Measurements from ENCODE around the gene SYT9. TPM values are rescaled to one million over a fixed set of nuclear protein-coding genes. Genes with fewer than 3 reads are reported as not detected.

Gene SYT9
- total and polyA plus RNA-seq, 2 donors (not counting 3 experiments of a cell fraction or from before 2014, with no cell fraction given): 0.23 TPM; not detected in 1

DNA sequence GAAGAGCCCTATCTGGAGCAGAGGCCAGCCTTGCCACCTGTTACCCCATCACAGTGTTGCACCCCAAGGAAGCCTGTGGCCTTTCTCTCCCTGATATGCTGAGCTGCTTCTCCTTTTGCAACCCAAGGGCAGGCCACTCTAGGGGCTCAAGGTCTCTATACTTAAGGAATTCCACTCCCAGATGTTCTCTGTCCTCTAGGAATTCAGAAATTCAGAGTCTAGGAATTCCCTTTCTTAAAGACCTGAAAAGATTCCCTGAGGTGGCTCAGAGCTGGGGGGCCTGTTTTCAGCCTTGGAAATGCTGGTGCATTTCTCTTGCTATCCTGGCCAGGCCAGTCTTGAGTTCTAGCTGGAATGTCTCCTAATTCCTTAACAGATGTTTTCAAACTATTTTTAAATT lies 165.6 kb downstream of the SYT9 start:
- dilution Hi-C loops (cut with MboI; ENCODE audit: extremely low pct_ligation_motif_present, low sequenced_read_pairs): no loop called here
- DNase-seq (ENCODE audit: low read depth, low spot score) (no peak), FAIRE-seq (no peak)
- ChIA-PET POLR2A (no interaction called here), CTCF (no interaction called here)
- Histone ChIP-seq H3K4me2 (ENCODE audit: insufficient read depth, low read length) (no peak overlapping the region), H3K4me1 (ENCODE audit: control insufficient read depth, extremely low read depth, insufficient read depth, low read length) (peaks cover 7% of the 10 kb centered on the region), H3K9me1 (replicated peaks; ENCODE audit: control insufficient read depth, extremely low read depth, insufficient read depth, low read length) (no peaks in the 10 kb centered on the region), H2AFZ (ENCODE audit: low read depth, low read length) (no peak overlapping the region), H3K79me2 (ENCODE audit: control insufficient read depth, insufficient read depth, low read length) (no peaks in the 10 kb centered on the region), H3K4me3 (replicated peaks in 1 of 3; ENCODE audit: insufficient read depth in 1 of 3, low read depth in 1 of 3, low read length in 3 of 3) (no peak overlapping the region), H3K27me3 (ENCODE audit: control insufficient read depth in 2 of 2, insufficient read depth in 2 of 2, low read length in 2 of 2) (no peaks in the 10 kb centered on the region), H3K9ac (replicated peaks; ENCODE audit: extremely low read depth, insufficient read depth, low read length) (no peak overlapping the region), H4K20me1 (replicated peaks; ENCODE audit: control insufficient read depth, extremely low read depth, insufficient read depth, low read length) (no peaks in the 10 kb centered on the region), H3K36me3 (ENCODE audit: control insufficient read depth in 2 of 2, extremely low read depth in 1 of 2, insufficient read depth in 2 of 2, low read length in 2 of 2) (no peaks in the 10 kb centered on the region), H3K27ac (ENCODE audit: insufficient read depth, low read depth, low read length) (no peak overlapping the region), H3K9me3 (replicated peaks; ENCODE audit: control insufficient read depth, insufficient read depth, low read length) (no peaks in the 10 kb centered on the region)
- BruUV-seq (replicated peaks): no TSS peak
- TF ChIP-seq, protein P1, sequence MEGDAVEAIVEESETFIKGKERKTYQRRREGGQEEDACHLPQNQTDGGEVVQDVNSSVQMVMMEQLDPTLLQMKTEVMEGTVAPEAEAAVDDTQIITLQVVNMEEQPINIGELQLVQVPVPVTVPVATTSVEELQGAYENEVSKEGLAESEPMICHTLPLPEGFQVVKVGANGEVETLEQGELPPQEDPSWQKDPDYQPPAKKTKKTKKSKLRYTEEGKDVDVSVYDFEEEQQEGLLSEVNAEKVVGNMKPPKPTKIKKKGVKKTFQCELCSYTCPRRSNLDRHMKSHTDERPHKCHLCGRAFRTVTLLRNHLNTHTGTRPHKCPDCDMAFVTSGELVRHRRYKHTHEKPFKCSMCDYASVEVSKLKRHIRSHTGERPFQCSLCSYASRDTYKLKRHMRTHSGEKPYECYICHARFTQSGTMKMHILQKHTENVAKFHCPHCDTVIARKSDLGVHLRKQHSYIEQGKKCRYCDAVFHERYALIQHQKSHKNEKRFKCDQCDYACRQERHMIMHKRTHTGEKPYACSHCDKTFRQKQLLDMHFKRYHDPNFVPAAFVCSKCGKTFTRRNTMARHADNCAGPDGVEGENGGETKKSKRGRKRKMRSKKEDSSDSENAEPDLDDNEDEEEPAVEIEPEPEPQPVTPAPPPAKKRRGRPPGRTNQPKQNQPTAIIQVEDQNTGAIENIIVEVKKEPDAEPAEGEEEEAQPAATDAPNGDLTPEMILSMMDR (IDR thresholded peaks at IDR 0.05; ENCODE audit: extremely low read depth in 1 of 2, insufficient read depth in 1 of 2, low read depth in 1 of 2, low read length in 2 of 2): no peak
- TF ChIP-seq GATA2 (IDR thresholded peaks at IDR 0.05; ENCODE audit: insufficient read depth, insufficient read length, low read depth, low read length): no peak
- TF ChIP-seq FOS (IDR thresholded peaks at IDR 0.05; ENCODE audit: borderline replicate concordance, insufficient read depth, low read length): no peak
- TF ChIP-seq POLR2AphosphoS5 (IDR thresholded peaks at IDR 0.05; ENCODE audit: insufficient read depth, low read depth, low read length): no peak
- TF ChIP-seq, protein P2, sequence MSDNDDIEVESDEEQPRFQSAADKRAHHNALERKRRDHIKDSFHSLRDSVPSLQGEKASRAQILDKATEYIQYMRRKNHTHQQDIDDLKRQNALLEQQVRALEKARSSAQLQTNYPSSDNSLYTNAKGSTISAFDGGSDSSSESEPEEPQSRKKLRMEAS (IDR thresholded peaks at IDR 0.05; ENCODE audit: insufficient read depth, insufficient read length): no peak
- no peak for TF ChIP-seq MYC (IDR thresholded peaks at IDR 0.05; ENCODE audit: low read depth, low read length)
- TF ChIP-seq JUN (IDR thresholded peaks at IDR 0.05; ENCODE audit: borderline replicate concordance, insufficient read depth, insufficient read length, low read depth): no peak
- no peak for TF ChIP-seq EZH2 (IDR thresholded peaks at IDR 0.05; ENCODE audit: borderline replicate concordance, low read depth, low read length, severe bottlenecking)
- TF ChIP-seq POLR2A (IDR thresholded peaks at IDR 0.05; ENCODE audit: low read depth, low read length): no peak
- intact Hi-C loops (cut with micrococcal nuclease): no loop called here

Measured in endothelial cell of umbilical vein (primary cell).